OCI-LY3 (cell line): ENCODE measurements around the gene OSBPL2.

ENCODE experiments used
- CTCF ChIP-seq: fragments of 200-600, 300-600 bp; sonication (generic); IDR thresholded peaks from 2 replicates; pipeline ENCODE4 v1.5.1; 2014; ENCODE audit warnings: antibody characterized with exemption, low read length, low read depth
- EZH2phosphoT487 ChIP-seq: fragments of 200-600 bp; shearing (Covaris generic); IDR thresholded peaks from 2 replicates; pipeline ENCODE4 v1.6.1; 2018; ENCODE audit warnings: antibody characterized with exemption, mixed run types, low read depth

DNA sequence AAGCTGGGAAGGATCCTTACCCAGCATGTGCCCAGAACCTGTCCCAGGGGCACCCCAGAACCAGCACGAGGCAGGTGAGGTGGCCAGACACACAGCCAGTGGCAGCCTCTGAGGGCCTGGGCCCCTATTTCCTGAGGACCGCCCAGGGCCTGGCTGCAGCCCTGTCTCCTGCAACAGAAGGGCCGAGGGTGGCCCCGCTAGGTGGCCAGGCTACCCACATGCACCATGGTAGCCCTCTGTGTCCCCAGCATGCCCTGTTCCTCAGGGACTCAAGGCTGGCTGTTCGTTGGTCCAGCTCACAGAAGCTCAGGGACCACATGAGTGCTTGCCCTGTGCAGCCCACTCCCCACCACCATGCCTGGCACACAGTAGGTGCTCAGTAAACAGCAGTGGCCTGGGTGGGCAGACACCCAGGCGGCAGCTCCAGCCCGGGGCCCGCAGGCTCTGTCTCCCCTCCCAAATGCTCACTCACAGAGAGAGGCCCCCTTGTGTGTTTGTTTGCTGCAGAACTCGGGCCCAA, 26.5 kb upstream of the OSBPL2 start:
- TF ChIP-seq CTCF: no peak
- TF ChIP-seq EZH2phosphoT487: no peak
